Sigmoid colon (tissue), 7 donors: ENCODE results near the gene KIF3B. TPM values are rescaled to one million over a fixed set of nuclear protein-coding genes. Genes with fewer than 3 reads are reported as not detected.
"Not testable (repeated sequence)": the region's sequence is repeated elsewhere in the genome, so short reads cannot be mapped to it uniquely, and the experiment has no call there.

ENCODE experiments used
- DNase-seq: peaks from one replicate; pipeline ENCODE4 v3.0.0-alpha.2; 2019
- H3K27ac ChIP-seq, 4 donors: fragments of 200-600 bp; sonication (generic); one replicate each; pipeline ENCODE4 v1.5.1; 2016 to 2019; ENCODE audit warnings: mild to moderate bottlenecking in 1 of 4
- H3K27me3 ChIP-seq, 3 donors: fragments of 200-600 bp; sonication (generic); one replicate each; pipeline ENCODE4 v1.5.1; 2019; ENCODE audit warnings: mild to moderate bottlenecking in 1 of 3
- H3K36me3 ChIP-seq, 4 donors: fragments of 200-600 bp; sonication (generic); one replicate each; pipeline ENCODE4 v1.5.1; 2016 to 2019
- H3K4me1 ChIP-seq, 4 donors: fragments of 200-600 bp; sonication (generic); one replicate each; pipeline ENCODE4 v1.5.1; 2017 to 2019
- H3K4me3 ChIP-seq, 4 donors: fragments of 200-600 bp; sonication (generic); one replicate each; pipeline ENCODE4 v1.5.1; 2017 to 2019; ENCODE audit warnings: mild to moderate bottlenecking in 2 of 4, moderate library complexity in 1 of 4
- H3K9me3 ChIP-seq, 4 donors: fragments of 200-600 bp in 3 of 4; sonication (generic) in 3 of 4; one replicate each; pipeline versions ENCODE4 v1.5.1 to v1.6.1; 2013 to 2019
- EP300 ChIP-seq, 4 donors: sonication (generic); formaldehyde crosslinking; IDR thresholded peaks; one replicate each; pipeline ENCODE4 v1.6.1; 2017; ENCODE audit warnings: antibody characterized with exemption in 4 of 4
- POLR2A ChIP-seq, 2 donors: fragments of 450-650 bp; IDR thresholded peaks; one replicate each; pipeline ENCODE4 v1.6.1; 2016; ENCODE audit warnings: antibody characterized with exemption in 2 of 2, mild to moderate bottlenecking in 2 of 2, moderate library complexity in 2 of 2
- POLR2AphosphoS5 ChIP-seq, 4 donors: sonication (generic); formaldehyde crosslinking; IDR thresholded peaks; one replicate each; pipeline ENCODE4 v1.6.1; 2017; ENCODE audit warnings: antibody characterized with exemption in 4 of 4
- WGBS, 2 donors: extraction: QIAGEN DNeasy Blood & Tissue Kit; methylation state at CpG; one replicate each; pipeline ENCODE4 v1.1.7; 2013; 5-methylcytosine and 5-hydroxymethylcytosine counted together
- intact Hi-C: fragments of 100-400 bp; cut with DNase I; formaldehyde crosslinking; loops from one replicate; pipeline ENCODE4 v1.15.1; 2023
- polyA plus RNA-seq, 3 donors: library from polyadenylated mRNA; stranded (reverse); fragments of 200-250 nt; gene quantifications; one replicate each; pipeline ENCODE4 v1.2.3, GENCODE V29; 2013
- total RNA-seq, 4 donors: library from RNA; depleted of rRNA; stranded (reverse); fragments of >200 nt; gene quantifications; one replicate each; pipeline ENCODE4 v1.1.0, GENCODE V29; 2016
- TF ChIP-seq, protein P1 (sequence below), 4 experiments: fragments of 450-650 bp in 3 of 4; fragments of 200-600 bp in 1 of 4; IDR thresholded peaks; one replicate each; pipeline ENCODE4 v1.5.1; 2016 to 2019; ENCODE audit warnings: antibody characterized with exemption in 4 of 4, mild to moderate bottlenecking in 3 of 4, moderate library complexity in 2 of 4
- donor health status: healthy with polysubstance abuse.
- donor health status: Bipolar disorder and iron deficiency.
- donor health status: healthy.

The KIF3B gene
- total and polyA plus RNA-seq, 7 donors, result 16.1 to 45.8 (median 25.8) TPM

DNA sequence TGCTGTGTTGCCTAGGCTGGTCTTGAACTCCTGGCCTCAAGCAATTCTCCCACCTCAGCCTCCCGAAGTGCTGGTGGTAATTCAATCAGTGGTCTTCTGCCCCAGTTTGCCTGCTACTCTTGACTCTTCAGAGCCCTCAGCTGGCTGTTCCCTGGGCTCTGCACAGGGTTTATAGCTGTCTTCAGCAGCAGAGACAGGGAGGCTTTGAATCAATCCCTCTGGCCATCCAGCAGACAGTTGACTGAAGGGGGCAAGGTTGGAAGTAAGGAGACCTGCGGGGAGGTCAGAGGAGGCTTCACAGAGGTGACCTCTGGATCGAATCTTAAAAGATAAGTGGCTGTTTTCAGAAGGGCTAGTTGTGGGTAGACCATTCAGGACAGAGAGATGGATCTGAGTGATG lies 26.0 kb upstream of the KIF3B start:
- intact Hi-C loops, result no loop called here
- Histone ChIP-seq H3K27ac (no peak overlapping the region), H3K4me1 (no peaks in the 10 kb centered on the region), H3K27me3 (no peaks in the 10 kb centered on the region), H3K4me3 (no peak overlapping the region), H3K36me3 (no peaks in the 10 kb centered on the region), H3K9me3 (no peaks in the 10 kb centered on the region)
- TF ChIP-seq POLR2AphosphoS5 (IDR thresholded peaks at IDR 0.05), result no peak
- no peak for TF ChIP-seq POLR2A (IDR thresholded peaks at IDR 0.05)
- TF ChIP-seq, protein P1, sequence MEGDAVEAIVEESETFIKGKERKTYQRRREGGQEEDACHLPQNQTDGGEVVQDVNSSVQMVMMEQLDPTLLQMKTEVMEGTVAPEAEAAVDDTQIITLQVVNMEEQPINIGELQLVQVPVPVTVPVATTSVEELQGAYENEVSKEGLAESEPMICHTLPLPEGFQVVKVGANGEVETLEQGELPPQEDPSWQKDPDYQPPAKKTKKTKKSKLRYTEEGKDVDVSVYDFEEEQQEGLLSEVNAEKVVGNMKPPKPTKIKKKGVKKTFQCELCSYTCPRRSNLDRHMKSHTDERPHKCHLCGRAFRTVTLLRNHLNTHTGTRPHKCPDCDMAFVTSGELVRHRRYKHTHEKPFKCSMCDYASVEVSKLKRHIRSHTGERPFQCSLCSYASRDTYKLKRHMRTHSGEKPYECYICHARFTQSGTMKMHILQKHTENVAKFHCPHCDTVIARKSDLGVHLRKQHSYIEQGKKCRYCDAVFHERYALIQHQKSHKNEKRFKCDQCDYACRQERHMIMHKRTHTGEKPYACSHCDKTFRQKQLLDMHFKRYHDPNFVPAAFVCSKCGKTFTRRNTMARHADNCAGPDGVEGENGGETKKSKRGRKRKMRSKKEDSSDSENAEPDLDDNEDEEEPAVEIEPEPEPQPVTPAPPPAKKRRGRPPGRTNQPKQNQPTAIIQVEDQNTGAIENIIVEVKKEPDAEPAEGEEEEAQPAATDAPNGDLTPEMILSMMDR (IDR thresholded peaks at IDR 0.05), result no peak
- TF ChIP-seq EP300 (IDR thresholded peaks at IDR 0.05), result no peak
- DNase-seq, result no peak
- 68 to 78% methylated on average over 3 of the region's 3 CpGs for WGBS, 2 donors

DNA sequence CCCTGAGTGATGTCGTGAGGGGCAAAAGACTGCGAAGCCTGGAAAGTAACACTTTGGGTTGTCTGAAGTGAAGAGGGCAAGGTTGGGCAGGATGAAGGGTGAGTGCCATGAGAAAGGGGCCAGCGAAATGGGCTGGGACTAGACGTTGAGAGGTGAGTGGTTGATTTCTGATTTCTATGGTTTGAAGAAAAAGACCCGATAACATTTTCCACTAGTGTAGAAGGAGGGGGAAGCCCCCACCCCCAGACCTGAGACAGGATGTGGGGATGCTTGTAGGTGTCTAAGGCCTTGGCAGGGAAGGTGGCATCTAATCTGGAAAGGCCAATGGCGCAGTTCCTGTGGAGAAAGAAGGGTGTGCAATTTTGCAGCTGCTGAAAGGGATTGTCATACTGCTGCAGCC lies 25.3 kb upstream of the KIF3B start:
- 77 to 94% methylated on average over 6 of the region's 6 CpGs for WGBS, 2 donors
- intact Hi-C loops, result no loop called here

DNA sequence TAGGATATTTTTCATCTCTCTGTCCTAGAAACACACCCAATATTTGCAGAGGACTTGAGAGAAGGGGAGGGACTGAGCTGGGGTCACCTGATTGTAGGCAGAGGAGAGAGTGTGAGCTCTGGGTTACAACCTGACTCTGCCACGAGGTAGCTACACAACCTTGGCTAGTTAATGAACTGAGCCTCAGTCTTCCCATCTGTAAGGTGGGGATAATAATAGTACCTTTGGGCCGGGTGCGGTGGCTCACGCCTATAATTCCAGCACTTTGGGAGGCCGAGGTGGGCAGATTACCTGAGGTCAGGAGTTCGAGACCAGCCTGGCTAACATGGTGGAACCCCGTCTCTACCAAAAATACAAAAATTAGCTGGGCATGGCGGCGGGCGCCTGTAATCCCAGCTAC lies 16.5 kb upstream of the KIF3B start:
- H3K4me3 ChIP-seq, H3K9me3 ChIP-seq, H3K36me3 ChIP-seq, H3K27me3 ChIP-seq, H3K27ac ChIP-seq, DNase-seq, H3K4me1 ChIP-seq, intact Hi-C loops: not testable (repeated sequence)
- 87 to 92% methylated on average over 10 of the region's 10 CpGs for WGBS, 2 donors

More for the DNA sequence above, 25.3 kb upstream of the KIF3B start:
- no peak for TF ChIP-seq EP300 (IDR thresholded peaks at IDR 0.05)
- TF ChIP-seq POLR2A (IDR thresholded peaks at IDR 0.05), result no peak
- no peak for TF ChIP-seq POLR2AphosphoS5 (IDR thresholded peaks at IDR 0.05)
- TF ChIP-seq, protein P1 (IDR thresholded peaks at IDR 0.05), result no peak
- Histone ChIP-seq H3K4me3 (no peak overlapping the region), H3K4me1 (no peaks in the 10 kb centered on the region), H3K27ac (no peak overlapping the region), H3K36me3 (no peaks in the 10 kb centered on the region), H3K9me3 (no peaks in the 10 kb centered on the region), H3K27me3 (no peaks in the 10 kb centered on the region)
- DNase-seq, result no peak

DNA sequence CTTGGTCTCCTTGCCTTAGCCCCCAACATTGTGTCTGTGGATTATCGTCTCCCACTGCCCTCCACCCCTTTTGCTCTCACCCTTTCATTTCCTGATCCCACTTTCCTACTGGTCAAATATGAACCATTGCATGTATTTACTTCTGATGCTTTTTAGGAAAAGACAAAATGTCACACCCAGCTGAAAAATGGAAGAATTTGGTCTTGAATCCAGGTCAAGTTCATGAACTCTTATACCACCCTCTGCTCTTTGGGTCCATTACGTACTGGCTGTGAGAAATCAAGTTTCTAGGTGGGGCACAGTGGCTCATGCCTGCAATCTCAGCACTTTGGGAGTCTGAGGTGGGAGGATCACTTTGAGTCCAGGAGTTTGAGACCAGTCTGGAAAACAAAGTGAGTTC lies 15.8 kb upstream of the KIF3B start:
- Histone ChIP-seq H3K4me1 (no peaks in the 10 kb centered on the region), H3K4me3 (no peak overlapping the region), H3K36me3 (no peaks in the 10 kb centered on the region), H3K9me3 (no peaks in the 10 kb centered on the region), H3K27ac (no peak overlapping the region), H3K27me3 (no peaks in the 10 kb centered on the region)
- no peak for DNase-seq
- TF ChIP-seq, protein P1 (IDR thresholded peaks at IDR 0.05), result no peak
- no peak for TF ChIP-seq POLR2A (IDR thresholded peaks at IDR 0.05)
- no peak for TF ChIP-seq EP300 (IDR thresholded peaks at IDR 0.05)
- TF ChIP-seq POLR2AphosphoS5 (IDR thresholded peaks at IDR 0.05), result no peak
- intact Hi-C loops, result no loop called here
- 89% methylated on average over 2 of the region's 2 CpGs for WGBS, 2 donors

DNA sequence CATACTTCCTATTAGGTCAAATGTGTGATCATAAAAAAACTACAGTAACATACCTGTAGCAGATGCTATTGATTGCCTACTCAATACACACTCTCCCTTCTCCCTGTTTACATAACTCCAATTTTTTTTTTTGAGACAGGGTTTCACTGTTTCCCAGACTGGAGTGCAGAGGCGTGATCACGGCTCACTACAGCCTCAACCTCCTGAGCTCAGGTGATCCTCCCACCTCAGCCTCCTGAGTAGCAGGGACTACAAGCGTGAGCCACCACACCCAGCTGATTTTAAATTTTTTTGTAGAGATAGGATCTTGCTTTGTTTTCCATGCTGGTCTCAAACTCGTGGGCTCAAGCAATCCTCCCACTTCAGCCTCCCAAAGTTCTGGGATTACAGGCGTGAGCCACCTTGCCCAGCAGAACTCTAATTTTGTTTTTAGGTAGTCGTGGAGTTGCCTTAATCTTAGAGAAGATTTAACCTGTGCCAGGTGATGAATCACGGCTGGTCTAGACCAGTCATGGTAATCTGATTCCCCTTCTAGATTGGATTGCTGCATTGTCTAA lies 14.0 kb upstream of the KIF3B start:
- TF ChIP-seq POLR2A (IDR thresholded peaks at IDR 0.05), result no peak
- no peak for TF ChIP-seq POLR2AphosphoS5 (IDR thresholded peaks at IDR 0.05)
- TF ChIP-seq, protein P1 (IDR thresholded peaks at IDR 0.05), result no peak
- no peak for TF ChIP-seq EP300 (IDR thresholded peaks at IDR 0.05)
- no peaks in the 10 kb centered on the region for H3K27me3 ChIP-seq
- H3K27ac ChIP-seq, result no peak overlapping the region
- H3K4me1 ChIP-seq, result no peaks in the 10 kb centered on the region
- H3K9me3 ChIP-seq, result no peaks in the 10 kb centered on the region
- 69 to 84% methylated on average over 7 of the region's 7 CpGs for WGBS, 2 donors
- H3K36me3 ChIP-seq, result no peaks in the 10 kb centered on the region
- H3K4me3 ChIP-seq, result no peak overlapping the region
- intact Hi-C loops, result no loop called here
- no peak for DNase-seq
